Prostate gland (tissue), 2 donors: ENCODE results near the gene NCF2.

ENCODE experiments used
- CTCF ChIP-seq, 4 experiments: fragments of 200-600 bp in 2 of 4; fragments of 450-650 bp in 2 of 4; sonication (generic) in 2 of 4; IDR thresholded peaks; 1 replicate in 3 of 4; 2 replicates in 1 of 4; pipeline ENCODE4 v1.5.1; 2016 to 2019; ENCODE audit warnings: antibody characterized with exemption in 4 of 4, mild to moderate bottlenecking in 2 of 4, moderate library complexity in 2 of 4
- POLR2A ChIP-seq: fragments of 450-650 bp; IDR thresholded peaks from one replicate; pipeline ENCODE4 v1.6.1; 2016; ENCODE audit warnings: antibody characterized with exemption, mild to moderate bottlenecking

- TF ChIP-seq POLR2A (no peak), CTCF (IDR thresholded peaks at IDR 0.05) (no peak)
These were observed 20.5 kb downstream of the NCF2 start for GRCh38 chr1:183569801-183570200.
